PC-9 (cell line): ENCODE results near the gene EBP. TPM values are rescaled to one million over a fixed set of nuclear protein-coding genes. Genes with fewer than 3 reads are reported as not detected.

ENCODE experiments used
- BruUV-seq: library from RNA; stranded (reverse); fragments of 400-500 nt; replicated peaks from 2 replicates; lab custom pipeline; 2021; lab: Mats Ljungman, UMichigan
- CTCF ChIA-PET: fragments of 300-600 bp; sonication (Branson Sonifier 250); formaldehyde crosslinking; loops from one replicate; lab custom pipeline; 2022; ENCODE audit warnings: antibody characterized with exemption; lab: Charles Lee
- POLR2A ChIA-PET: fragments of 300-600 bp; sonication (Branson Sonifier 250); formaldehyde crosslinking; loops from one replicate; lab custom pipeline; 2022; ENCODE audit warnings: antibody characterized with exemption; ENCODE audit not compliant: unreplicated experiment; lab: Charles Lee
- DNase-seq, 2 experiments: peaks; one replicate each; pipeline versions ENCODE4 v3.0.0 to v3.0.0-alpha.2; 2015 to 2022; ENCODE audit warnings: mixed read lengths in 1 of 2
- H2AFZ ChIP-seq: fragments of 200-600 bp; sonication (generic); 2 replicates; pipeline ENCODE4 v1.8.1; 2017; ENCODE audit warnings: antibody characterized with exemption
- H3F3A ChIP-seq: fragments of 200-600 bp; sonication (generic); 2 replicates; pipeline ENCODE4 v1.8.1; 2017; ENCODE audit warnings: antibody characterized with exemption, mild to moderate bottlenecking, low read depth; ENCODE audit not compliant: insufficient read depth
- H3K27ac ChIP-seq: fragments of 200-600 bp; sonication (generic); 2 replicates; pipeline ENCODE4 v1.6.1; 2016; ENCODE audit warnings: mixed run types
- H3K27me3 ChIP-seq: fragments of 200-600 bp; sonication (generic); 2 replicates; pipeline ENCODE4 v1.6.1; 2016; ENCODE audit warnings: low read depth, mixed run types; ENCODE audit not compliant: insufficient read depth
- H3K36me3 ChIP-seq: fragments of 200-600 bp; sonication (generic); 2 replicates; pipeline ENCODE4 v1.6.1; 2016; ENCODE audit warnings: low read depth, mixed run types
- H3K4me1 ChIP-seq: fragments of 200-600 bp; sonication (generic); replicated peaks from 2 replicates; pipeline ENCODE4 v1.6.1; 2016; ENCODE audit warnings: mixed run types; ENCODE audit not compliant: insufficient read depth
- H3K4me2 ChIP-seq: fragments of 200-600 bp; sonication (generic); 2 replicates; pipeline ENCODE4 v1.6.1; 2017; ENCODE audit warnings: mixed run types
- H3K4me3 ChIP-seq: fragments of 200-600 bp; sonication (generic); 2 replicates; pipeline ENCODE4 v1.6.1; 2016; ENCODE audit warnings: mixed run types
- H3K79me2 ChIP-seq: fragments of 200-600 bp; sonication (generic); 2 replicates; pipeline ENCODE4 v1.6.1; 2017; ENCODE audit warnings: low read depth, mixed run types
- H3K9me2 ChIP-seq: fragments of 200-600 bp; sonication (generic); 2 replicates; pipeline ENCODE4 v1.8.1; 2017; ENCODE audit warnings: mild to moderate bottlenecking; ENCODE audit not compliant: insufficient read depth
- H3K9me3 ChIP-seq: fragments of 200-600 bp; sonication (generic); 2 replicates; pipeline ENCODE4 v1.8.1; 2016; ENCODE audit warnings: low read depth; ENCODE audit not compliant: insufficient read depth
- H4K20me1 ChIP-seq: fragments of 200-600 bp; sonication (generic); 2 replicates; pipeline ENCODE4 v1.8.1; 2017; ENCODE audit not compliant: insufficient read depth
- EZH2 ChIP-seq: fragments of 200-600 bp; sonication (generic); IDR thresholded peaks from 2 replicates; pipeline ENCODE4 v1.8.0; 2017; ENCODE audit warnings: antibody characterized with exemption, low read depth
- intact Hi-C: fragments of 100-400 bp; cut with micrococcal nuclease; formaldehyde crosslinking; loops from one replicate; pipeline ENCODE4 v1.10.0; 2022; ENCODE audit not compliant: unreplicated experiment
- total RNA-seq: library from RNA; stranded (reverse); gene quantifications from 2 replicates; pipeline ENCODE4 v1.2.3, GENCODE V29; 2021
- TF ChIP-seq, protein P1 (sequence below): fragments of 200-600 bp; sonication (generic); conservative IDR thresholded peaks from 2 replicates; pipeline ENCODE4 v1.6.1; 2017; ENCODE audit warnings: mixed run types, antibody characterized with exemption, mild to moderate bottlenecking, moderate library complexity

The EBP gene
- total RNA-seq, 1 experiment from 2014 or later = 113 TPM

DNA sequence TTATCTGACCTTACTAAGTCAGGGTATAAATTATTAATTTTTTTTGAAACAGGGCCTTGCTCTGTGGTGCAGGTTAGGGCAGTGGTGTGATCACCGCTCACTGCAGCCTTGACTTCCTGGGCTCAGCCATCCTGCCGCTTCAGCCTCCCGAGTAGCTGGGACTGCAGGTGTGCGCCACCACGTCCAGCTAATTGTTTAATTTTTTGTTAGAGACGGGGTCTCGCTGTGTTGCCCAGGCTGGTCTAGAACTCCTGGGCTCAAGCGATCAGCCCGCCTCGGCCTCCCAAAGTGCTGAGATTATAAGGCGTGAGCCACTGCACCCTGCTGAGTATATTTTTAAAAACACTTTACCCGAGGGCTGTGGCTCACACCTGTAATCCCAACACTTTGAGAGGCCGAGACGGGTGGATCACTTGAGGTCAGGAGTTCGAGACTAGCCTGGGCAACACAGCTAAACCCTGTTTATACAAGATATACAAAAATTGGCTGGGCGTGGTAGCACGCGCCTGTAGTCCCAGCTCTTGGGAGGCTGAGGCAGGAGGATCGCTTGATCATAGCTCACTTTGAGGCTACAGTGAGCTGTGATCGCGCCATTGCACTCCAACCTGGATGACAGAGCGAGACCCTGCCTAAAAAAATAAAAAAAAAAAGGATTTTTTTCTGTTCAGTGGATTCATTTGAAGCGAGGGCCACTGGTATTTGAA, 17.2 kb downstream of the EBP start:
- Histone ChIP-seq H3K4me3 (no peak overlapping the region; the same call in 1 of the 2 replicates), H3K9me2 (no peaks in the 10 kb centered on the region), H3K9me3 (no peaks in the 10 kb centered on the region), H3K27me3 (no peaks in the 10 kb centered on the region), H2AFZ (no peak overlapping the region), H3K4me2 (no peak overlapping the region), H3K27ac (0 out of 2 replicates have a peak overlapping the region, but pooled peaks have one; percentile 26), H3F3A (no peaks in the 10 kb centered on the region), H3K4me1 (no peaks in the 10 kb centered on the region), H3K36me3 (no peaks in the 10 kb centered on the region), H4K20me1 (no peaks in the 10 kb centered on the region), H3K79me2 (0 out of 2 replicates have a peak, but pooled peaks cover 7% of the 10 kb centered on the region)
- ChIA-PET POLR2A (interaction anchor here (0.6 to 1.2 kb wide), 3 partner anchors 48 to 1340 kb away, joined by 4 to 14 read pairs (median 5); partner anchors contain the start of gene HDAC6), CTCF (no interaction called here)
- no peak for DNase-seq
- intact Hi-C loops = loop anchor here (1.0 kb wide), 1 partner anchor 51 kb away; no protein-coding TSS in a partner anchor
- TF ChIP-seq, protein P1, sequence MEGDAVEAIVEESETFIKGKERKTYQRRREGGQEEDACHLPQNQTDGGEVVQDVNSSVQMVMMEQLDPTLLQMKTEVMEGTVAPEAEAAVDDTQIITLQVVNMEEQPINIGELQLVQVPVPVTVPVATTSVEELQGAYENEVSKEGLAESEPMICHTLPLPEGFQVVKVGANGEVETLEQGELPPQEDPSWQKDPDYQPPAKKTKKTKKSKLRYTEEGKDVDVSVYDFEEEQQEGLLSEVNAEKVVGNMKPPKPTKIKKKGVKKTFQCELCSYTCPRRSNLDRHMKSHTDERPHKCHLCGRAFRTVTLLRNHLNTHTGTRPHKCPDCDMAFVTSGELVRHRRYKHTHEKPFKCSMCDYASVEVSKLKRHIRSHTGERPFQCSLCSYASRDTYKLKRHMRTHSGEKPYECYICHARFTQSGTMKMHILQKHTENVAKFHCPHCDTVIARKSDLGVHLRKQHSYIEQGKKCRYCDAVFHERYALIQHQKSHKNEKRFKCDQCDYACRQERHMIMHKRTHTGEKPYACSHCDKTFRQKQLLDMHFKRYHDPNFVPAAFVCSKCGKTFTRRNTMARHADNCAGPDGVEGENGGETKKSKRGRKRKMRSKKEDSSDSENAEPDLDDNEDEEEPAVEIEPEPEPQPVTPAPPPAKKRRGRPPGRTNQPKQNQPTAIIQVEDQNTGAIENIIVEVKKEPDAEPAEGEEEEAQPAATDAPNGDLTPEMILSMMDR = no peak
- no peak for TF ChIP-seq EZH2
- BruUV-seq = no TSS peak

DNA sequence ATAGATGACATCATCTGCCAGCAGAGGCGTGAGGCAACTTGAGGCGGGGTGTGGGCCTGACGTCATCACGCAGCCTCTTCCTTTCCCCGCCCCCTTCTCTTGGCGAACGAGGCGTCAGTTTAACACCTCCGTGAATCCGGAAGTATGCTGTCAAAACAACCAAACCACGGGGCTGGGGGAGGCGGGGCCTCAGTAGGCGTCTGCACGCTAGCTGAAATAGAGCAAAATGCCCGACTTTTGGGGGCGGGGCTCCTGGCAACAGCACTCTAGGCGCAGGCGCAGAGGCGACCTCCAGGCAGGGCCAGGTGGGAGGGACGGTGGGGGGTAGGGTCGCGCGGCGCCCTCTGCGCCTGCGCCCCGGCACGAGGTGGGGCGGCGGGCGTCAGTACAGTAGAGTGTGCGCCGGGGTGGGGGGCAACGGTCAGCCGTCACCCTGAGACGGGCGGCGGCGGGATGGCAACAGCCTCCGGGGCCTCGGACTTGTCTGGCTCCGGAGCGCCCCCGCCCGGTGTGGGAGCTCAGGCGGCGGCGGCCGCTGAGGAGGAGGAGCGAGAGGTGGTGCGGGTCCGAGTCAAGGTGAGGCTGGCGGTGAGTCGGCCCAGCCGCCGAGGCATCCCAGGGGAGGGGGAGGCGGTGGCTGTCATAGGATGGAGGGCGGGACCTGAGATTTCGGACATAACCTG, 17.9 kb downstream of the EBP start, which contains the start of gene TBC1D25:
Gene TBC1D25 (plus strand): TSS at position 370 of the 683 bp plus-strand sequence. CDS start 84 bp downstream, at position 454.
- H3F3A ChIP-seq = no peaks in the 10 kb centered on the region
- ChIA-PET POLR2A (interaction anchor here (0.6 to 1.2 kb wide), 3 partner anchors 49 to 1339 kb away, joined by 4 to 14 read pairs (median 5); partner anchors contain the start of gene HDAC6), CTCF (interaction anchor here (0.7 kb wide), 1 partner anchor 36 kb away, joined by 3 read pairs; no protein-coding TSS in a partner anchor)
- no peaks in the 10 kb centered on the region for H3K36me3 ChIP-seq
- intact Hi-C loops = loop anchor here (1.0 kb wide), 1 partner anchor 52 kb away; no protein-coding TSS in a partner anchor
- H3K9me3 ChIP-seq = no peaks in the 10 kb centered on the region
- 0 out of 2 replicates have a peak, but pooled peaks cover 7% of the 10 kb centered on the region for H3K79me2 ChIP-seq
- H3K27ac ChIP-seq = 0 out of 2 replicates have a peak within 1 kb of the TSS, but pooled peaks have one; percentile 26
- peak within 1 kb of the TSS; percentile 71 for H3K4me2 ChIP-seq
- H4K20me1 ChIP-seq = no peaks in the 10 kb centered on the region
- H3K9me2 ChIP-seq = no peaks in the 10 kb centered on the region
- no peak for TF ChIP-seq EZH2
- TF ChIP-seq, protein P1 = peak; percentile 40; the same call in 1 of the 2 replicates
- DNase-seq = peak; percentile 81 to 90
- peak within 1 kb of the TSS; percentile 54; the same call in 1 of the 2 replicates for H3K4me3 ChIP-seq
- no peaks in the 10 kb centered on the region for H3K4me1 ChIP-seq
- no peaks in the 10 kb centered on the region for H3K27me3 ChIP-seq
- no TSS peak for BruUV-seq
- peak within 1 kb of the TSS; percentile 74 for H2AFZ ChIP-seq

DNA sequence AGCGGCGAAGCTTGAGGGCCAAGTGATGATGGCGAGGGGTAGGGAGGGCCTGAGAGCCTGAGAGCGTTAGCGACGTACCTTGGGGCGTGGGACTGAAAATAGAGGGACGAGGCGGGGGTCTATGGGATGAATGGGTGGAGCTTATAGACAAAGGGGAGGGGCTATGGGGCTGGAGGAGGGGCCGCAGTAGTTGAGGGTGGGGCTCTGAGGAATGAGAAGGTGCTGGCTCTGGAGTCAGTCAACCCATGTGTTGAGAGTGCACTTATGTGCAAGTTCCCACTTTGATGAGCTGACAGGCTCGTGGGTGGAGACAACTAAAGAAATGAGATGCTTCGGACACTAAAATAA, 18.4 kb downstream of the EBP start:
- intact Hi-C loops = no loop called here
- H3K27ac ChIP-seq = no peak overlapping the region
- H3K4me3 ChIP-seq = peak overlapping the region; percentile 54; the same call in 1 of the 2 replicates
- no peaks in the 10 kb centered on the region for H3K27me3 ChIP-seq
- peak overlapping the region; percentile 71 for H3K4me2 ChIP-seq
- CTCF ChIA-PET = interaction anchor here (0.7 kb wide), 1 partner anchor 35 kb away, joined by 3 read pairs; no protein-coding TSS in a partner anchor
- H4K20me1 ChIP-seq = no peaks in the 10 kb centered on the region
- BruUV-seq = no TSS peak
- H3K4me1 ChIP-seq = no peaks in the 10 kb centered on the region
- 0 out of 2 replicates have a peak, but pooled peaks cover 7% of the 10 kb centered on the region for H3K79me2 ChIP-seq
- no peak for TF ChIP-seq EZH2
- TF ChIP-seq, protein P1 = no peak; the same call in 1 of the 2 replicates
- no peak for DNase-seq
- H3K9me3 ChIP-seq = no peaks in the 10 kb centered on the region
- peak overlapping the region; percentile 74 for H2AFZ ChIP-seq
- H3F3A ChIP-seq = no peaks in the 10 kb centered on the region
- H3K36me3 ChIP-seq = no peaks in the 10 kb centered on the region
- POLR2A ChIA-PET = interaction anchor here (1.2 kb wide), 1 partner anchor 49 kb away, joined by 4 read pairs; no protein-coding TSS in a partner anchor
- H3K9me2 ChIP-seq = no peaks in the 10 kb centered on the region
